IMR-90 (cell line): ENCODE data around the gene PHPT1. TPM values are rescaled to one million over a fixed set of nuclear protein-coding genes. Genes with fewer than 3 reads are reported as not detected.

Experiments used
- ATAC-seq: fragments of 200-7000 bp; cut with Tn5 transposase; 2 replicates; pipeline ENCODE4 v1.9.1; 2020; ENCODE audit warnings: low read depth, mild to moderate bottlenecking, moderate library complexity
- BruUV-seq: library from RNA; stranded (reverse); fragments of 400-500 nt; replicated peaks from 2 replicates; lab custom pipeline; 2021; lab: Mats Ljungman, UMichigan
- CTCF ChIA-PET: fragments of 300-600 bp; formaldehyde crosslinking; extraction: SDS; loops from one replicate; lab custom pipeline; 2021; ENCODE audit warnings: antibody characterized with exemption; lab: Yijun Ruan, JAX
- POLR2A ChIA-PET: fragments of 300-600 bp; sonication (Branson Sonifier 250); formaldehyde crosslinking; loops from one replicate; lab custom pipeline; 2022; ENCODE audit warnings: antibody characterized with exemption; ENCODE audit not compliant: unreplicated experiment; lab: Charles Lee
- DNase-seq: peaks from one replicate; pipeline ENCODE4 v3.0.0; 2013
- H2AFZ ChIP-seq: replicated peaks from 2 replicates; pipeline ENCODE3; 2013; ENCODE audit warnings: low read length, mild to moderate bottlenecking; ENCODE audit not compliant: poor library complexity
- H2AK5ac ChIP-seq: 2 replicates; pipeline ENCODE4 v1.6.1; 2013; ENCODE audit warnings: low read depth, low read length, inconsistent platforms
- H2AK9ac ChIP-seq: replicated peaks from 2 replicates; pipeline ENCODE3; 2013; ENCODE audit warnings: mild to moderate bottlenecking, low read depth, low read length, moderate library complexity; ENCODE audit not compliant: poor library complexity
- H2BK120ac ChIP-seq: 2 replicates; pipeline ENCODE4 v1.6.1; 2013; ENCODE audit warnings: low read depth, low read length, inconsistent platforms
- H2BK15ac ChIP-seq: 3 replicates; pipeline ENCODE4 v1.6.1; 2013; ENCODE audit warnings: low read depth, low read length, inconsistent platforms
- H2BK20ac ChIP-seq: 2 replicates; pipeline ENCODE4 v1.6.1; 2013; ENCODE audit warnings: low read depth, mild to moderate bottlenecking, inconsistent platforms, low read length, moderate library complexity
- H2BK5ac ChIP-seq: 2 replicates; pipeline ENCODE4 v1.6.1; 2013; ENCODE audit warnings: mild to moderate bottlenecking, low read depth, low read length, inconsistent platforms; ENCODE audit not compliant: poor library complexity, severe bottlenecking
- H3K14ac ChIP-seq: replicated peaks from 2 replicates; pipeline ENCODE4 v1.6.1; 2013; ENCODE audit warnings: low read depth, low read length, inconsistent platforms
- H3K18ac ChIP-seq: 2 replicates; pipeline ENCODE4 v1.6.1; 2013; ENCODE audit warnings: low read depth, low read length, control low read depth
- H3K23ac ChIP-seq: 2 replicates; pipeline ENCODE4 v1.6.1; 2013; ENCODE audit warnings: low read depth, low read length, inconsistent platforms
- H3K27ac ChIP-seq: 2 replicates; pipeline ENCODE4 v1.5.1; 2013; ENCODE audit warnings: mild to moderate bottlenecking, control low read depth, low read length; ENCODE audit not compliant: insufficient read depth
- H3K27me3 ChIP-seq: 2 replicates; pipeline ENCODE4 v1.6.1; 2013; ENCODE audit warnings: low read length; ENCODE audit not compliant: control insufficient read depth, insufficient read depth
- H3K36me3 ChIP-seq: 2 replicates; pipeline ENCODE4 v1.6.1; 2013; ENCODE audit warnings: low read length, mixed read lengths; ENCODE audit not compliant: control insufficient read depth, insufficient read depth
- H3K4ac ChIP-seq: 2 replicates; pipeline ENCODE4 v1.6.1; 2013; ENCODE audit warnings: low read depth, low read length, inconsistent platforms
- H3K4me1 ChIP-seq: 2 replicates; pipeline ENCODE4 v1.6.1; 2013; ENCODE audit warnings: low read length, mixed read lengths; ENCODE audit not compliant: control insufficient read depth, insufficient read depth
- H3K4me2 ChIP-seq: 2 replicates; pipeline ENCODE4 v1.6.1; 2013; ENCODE audit warnings: low read depth, mild to moderate bottlenecking, control low read depth, low read length, moderate library complexity
- H3K4me3 ChIP-seq: 2 replicates; pipeline ENCODE4 v1.5.1; 2013; ENCODE audit warnings: low read depth, mild to moderate bottlenecking, control low read depth, low read length, moderate library complexity; ENCODE audit not compliant: insufficient read depth
- H3K56ac ChIP-seq: 2 replicates; pipeline ENCODE4 v1.6.1; 2013; ENCODE audit warnings: low read length, inconsistent platforms; ENCODE audit not compliant: insufficient read depth; ENCODE audit errors: extremely low read depth
- H3K79me1 ChIP-seq, 2 experiments: 2 replicates each; pipeline ENCODE4 v1.6.1; 2013; ENCODE audit warnings: low read length in 2 of 2, inconsistent platforms in 1 of 2, low read depth in 1 of 2
- H3K9ac ChIP-seq: 2 replicates; pipeline ENCODE4 v1.6.1; 2013; ENCODE audit warnings: low read depth, low read length, control low read depth
- H3K9me1 ChIP-seq: 2 replicates; pipeline ENCODE4 v1.6.1; 2013; ENCODE audit warnings: low read length, inconsistent platforms; ENCODE audit not compliant: insufficient read depth
- H3K9me3 ChIP-seq: 2 replicates; pipeline ENCODE4 v1.6.1; 2013; ENCODE audit warnings: low read length; ENCODE audit not compliant: control insufficient read depth, insufficient read depth
- H4K20me1 ChIP-seq: 2 replicates; pipeline ENCODE4 v1.6.1; 2013; ENCODE audit warnings: low read length, inconsistent platforms; ENCODE audit not compliant: insufficient read depth
- H4K5ac ChIP-seq: 2 replicates; pipeline ENCODE4 v1.6.1; 2013; ENCODE audit warnings: mild to moderate bottlenecking, low read depth, low read length, control low read depth
- H4K8ac ChIP-seq, 2 experiments: 2 replicates each; pipeline ENCODE4 v1.6.1; 2013; ENCODE audit warnings: low read depth in 2 of 2, low read length in 2 of 2, control low read depth in 1 of 2, inconsistent platforms in 1 of 2
- H4K91ac ChIP-seq: 2 replicates; pipeline ENCODE4 v1.6.1; 2013; ENCODE audit warnings: low read depth, low read length, inconsistent platforms; ENCODE audit not compliant: insufficient read depth
- CEBPB ChIP-seq: IDR thresholded peaks from 2 replicates; pipeline ENCODE4 v1.6.1; 2012; ENCODE audit warnings: low read depth, low read length, improper control_type of control experiment
- FOS ChIP-seq: fragments of 150-350 bp; IDR thresholded peaks from 2 replicates; pipeline ENCODE4 v1.6.1; 2016; ENCODE audit warnings: low read depth, low read length
- MAZ ChIP-seq: IDR thresholded peaks from 2 replicates; pipeline ENCODE4 v1.6.1; 2012; ENCODE audit warnings: low read depth, mild to moderate bottlenecking, low read length, improper control_type of control experiment, moderate library complexity, borderline replicate concordance
- MXI1 ChIP-seq: IDR thresholded peaks from 2 replicates; pipeline ENCODE4 v1.6.1; 2012; ENCODE audit warnings: low read depth, mild to moderate bottlenecking, low read length, moderate library complexity, borderline replicate concordance
- POLR2A ChIP-seq: IDR thresholded peaks from 2 replicates; pipeline ENCODE4 v1.6.1; 2012; ENCODE audit warnings: mild to moderate bottlenecking, low read depth, low read length
- USF2 ChIP-seq: fragments of 150-350 bp; IDR thresholded peaks from 2 replicates; pipeline ENCODE4 v1.6.1; 2017; ENCODE audit warnings: mild to moderate bottlenecking, antibody characterized with exemption, low read length, low read depth
- WGBS, 2 experiments: methylation state at CpG; one replicate each; pipeline versions ENCODE4 v1.1.5 to v1.1.7; 2013; ENCODE audit warnings: missing lambda C conversion rate in 2 of 2; ENCODE audit not compliant: insufficient read length in 1 of 2; ENCODE audit errors: extremely low coverage in 2 of 2; 5-methylcytosine and 5-hydroxymethylcytosine counted together
- dilution Hi-C: fragments of 300-500 bp; cut with HindIII; formaldehyde crosslinking; loops from one replicate; pipeline ENCODE4 v1.14.3; 2018; ENCODE audit warnings: low sequenced_read_pairs; ENCODE audit not compliant: unreplicated experiment
- in situ Hi-C: fragments of 300-500 bp; cut with MboI; formaldehyde crosslinking; loops from 3 replicates; pipeline ENCODE4 v1.14.3; 2019; ENCODE audit warnings: low sequenced_read_pairs, inconsistent platforms, mixed read lengths
- intact Hi-C: fragments of 100-400 bp; cut with micrococcal nuclease; formaldehyde crosslinking; loops from 2 replicates; pipeline ENCODE4 v1.10.0; 2022
- polyA plus RNA-seq, 3 experiments: library from polyadenylated mRNA; depleted of rRNA; stranded (reverse); fragments of >200 nt; gene quantifications; 2 replicates each; pipeline ENCODE4 v1.2.3, GENCODE V29; 2012; ENCODE audit warnings: low replicate concordance in 1 of 3
- total RNA-seq: library from RNA; depleted of rRNA; stranded (reverse); fragments of >200 nt; gene quantifications from 2 replicates; pipeline ENCODE4 v1.2.3, GENCODE V29; 2012
- TF ChIP-seq, protein P1 (sequence below): fragments of 150-350 bp; IDR thresholded peaks from 2 replicates; pipeline ENCODE4 v1.6.1; 2016; ENCODE audit warnings: low read depth, mild to moderate bottlenecking, low read length, moderate library complexity, borderline replicate concordance
- TF ChIP-seq, protein P2 (sequence below): conservative IDR thresholded peaks from 2 replicates; pipeline ENCODE4 v1.5.1; 2012; ENCODE audit warnings: mild to moderate bottlenecking, low read depth, low read length, improper control_type of control experiment

The PHPT1 gene
- total and polyA plus RNA-seq, 2 of the 4 experiments (the other 2 are of a cell fraction), result 79.8 to 214 TPM

DNA sequence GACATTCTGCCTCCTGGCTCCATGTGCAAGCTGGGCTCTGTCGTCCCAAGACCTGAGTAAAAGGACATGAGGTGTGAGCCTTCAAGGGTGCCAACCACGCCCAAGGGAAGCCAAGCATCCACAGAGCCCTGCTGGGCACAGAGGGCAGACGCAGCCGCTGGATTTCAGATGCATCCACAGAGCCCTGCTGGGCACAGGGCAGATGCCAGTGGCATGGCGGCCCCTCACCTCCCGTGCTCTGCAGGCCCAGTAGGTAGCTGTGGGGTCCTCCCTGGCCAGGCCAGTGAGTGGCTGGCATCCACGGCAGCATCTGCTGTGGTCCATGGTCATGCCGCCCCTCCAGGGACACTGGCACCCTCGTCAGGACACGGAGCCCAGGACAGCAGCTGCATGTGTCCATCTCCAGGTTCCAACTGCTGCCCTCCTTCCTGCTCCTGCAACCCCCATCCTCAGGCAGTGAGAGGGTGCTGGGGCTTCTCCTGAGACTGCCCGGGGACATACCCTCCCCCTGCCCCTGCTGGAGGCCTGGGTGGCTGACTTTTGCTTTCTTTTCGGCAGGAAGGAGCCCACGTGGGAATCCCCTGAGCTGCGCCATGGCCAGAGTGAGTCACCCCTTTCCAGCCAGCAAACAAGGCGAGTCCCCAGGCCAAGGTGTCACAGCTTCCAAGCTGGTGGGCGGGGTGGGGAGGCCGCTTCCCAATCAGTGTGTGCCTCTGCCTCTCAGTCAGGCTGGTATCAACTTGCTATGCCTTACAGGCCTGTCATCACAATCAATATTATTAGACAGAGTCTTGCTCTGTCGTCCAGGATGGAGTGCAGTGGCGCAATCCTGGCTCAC lies 33.1 kb downstream of the PHPT1 start:
- Histone ChIP-seq H4K20me1 (peaks cover 3% of the 10 kb centered on the region; the same call in 1 of the 2 replicates), H3K56ac (no peak overlapping the region), H4K91ac (peak overlapping the region; percentile 54; the same call in 1 of the 2 replicates), H3K27me3 (no peaks in the 10 kb centered on the region), H3K23ac (no peak overlapping the region; the same call in 1 of the 2 replicates), H2BK20ac (peak overlapping the region; percentile 8; the same call in 1 of the 2 replicates), H3K14ac (peak overlapping the region; percentile 6; the same call in 1 of the 2 replicates), H3K4me3 (no peak overlapping the region; the same call in 1 of the 2 replicates), H3K9ac (peak overlapping the region; percentile 5; the same call in 1 of the 2 replicates), H3K18ac (peak overlapping the region; percentile 22), H3K36me3 (no peaks in the 10 kb centered on the region), H3K27ac (peak overlapping the region; percentile 2; the same call in 1 of the 2 replicates), H4K5ac (peak overlapping the region; percentile 45), H2BK15ac (peak overlapping the region; percentile 7; the same call in 1 of the 3 replicates), H3K79me1 (peaks cover under 1 to 6% of the 10 kb centered on the region in 2 experiments; a peak in 2 of 4 replicates), H3K4me2 (peak overlapping the region; percentile 75), H3K4ac (peak overlapping the region; percentile 57), H2AK5ac (peak overlapping the region; percentile 71), H3K4me1 (peaks cover 11% of the 10 kb centered on the region), H2BK5ac (peak overlapping the region; percentile 69), H4K8ac (peak overlapping the region; percentile 17 to 95; a peak in 3 of 4 replicates), H2AFZ (peak overlapping the region; percentile 92), H3K9me1 (0 out of 2 replicates have a peak, but pooled peaks cover 4% of the 10 kb centered on the region), H3K9me3 (no peaks in the 10 kb centered on the region), H2BK120ac (peak overlapping the region; percentile 66; the same call in 1 of the 2 replicates), H2AK9ac (peak overlapping the region; percentile 21)
- TF ChIP-seq, protein P1, sequence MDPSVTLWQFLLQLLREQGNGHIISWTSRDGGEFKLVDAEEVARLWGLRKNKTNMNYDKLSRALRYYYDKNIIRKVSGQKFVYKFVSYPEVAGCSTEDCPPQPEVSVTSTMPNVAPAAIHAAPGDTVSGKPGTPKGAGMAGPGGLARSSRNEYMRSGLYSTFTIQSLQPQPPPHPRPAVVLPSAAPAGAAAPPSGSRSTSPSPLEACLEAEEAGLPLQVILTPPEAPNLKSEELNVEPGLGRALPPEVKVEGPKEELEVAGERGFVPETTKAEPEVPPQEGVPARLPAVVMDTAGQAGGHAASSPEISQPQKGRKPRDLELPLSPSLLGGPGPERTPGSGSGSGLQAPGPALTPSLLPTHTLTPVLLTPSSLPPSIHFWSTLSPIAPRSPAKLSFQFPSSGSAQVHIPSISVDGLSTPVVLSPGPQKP, result no peak
- peak; percentile 82 for TF ChIP-seq USF2
- no peak for TF ChIP-seq POLR2A
- TF ChIP-seq MAZ, result peak; percentile 53; the same call in 1 of the 2 replicates
- peak; percentile 74 for TF ChIP-seq FOS
- TF ChIP-seq, protein P2, sequence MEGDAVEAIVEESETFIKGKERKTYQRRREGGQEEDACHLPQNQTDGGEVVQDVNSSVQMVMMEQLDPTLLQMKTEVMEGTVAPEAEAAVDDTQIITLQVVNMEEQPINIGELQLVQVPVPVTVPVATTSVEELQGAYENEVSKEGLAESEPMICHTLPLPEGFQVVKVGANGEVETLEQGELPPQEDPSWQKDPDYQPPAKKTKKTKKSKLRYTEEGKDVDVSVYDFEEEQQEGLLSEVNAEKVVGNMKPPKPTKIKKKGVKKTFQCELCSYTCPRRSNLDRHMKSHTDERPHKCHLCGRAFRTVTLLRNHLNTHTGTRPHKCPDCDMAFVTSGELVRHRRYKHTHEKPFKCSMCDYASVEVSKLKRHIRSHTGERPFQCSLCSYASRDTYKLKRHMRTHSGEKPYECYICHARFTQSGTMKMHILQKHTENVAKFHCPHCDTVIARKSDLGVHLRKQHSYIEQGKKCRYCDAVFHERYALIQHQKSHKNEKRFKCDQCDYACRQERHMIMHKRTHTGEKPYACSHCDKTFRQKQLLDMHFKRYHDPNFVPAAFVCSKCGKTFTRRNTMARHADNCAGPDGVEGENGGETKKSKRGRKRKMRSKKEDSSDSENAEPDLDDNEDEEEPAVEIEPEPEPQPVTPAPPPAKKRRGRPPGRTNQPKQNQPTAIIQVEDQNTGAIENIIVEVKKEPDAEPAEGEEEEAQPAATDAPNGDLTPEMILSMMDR, result 0 out of 2 replicates have a peak, but pooled peaks have one; percentile 8
- peak; percentile 82; the same call in 1 of the 2 replicates for TF ChIP-seq MXI1
- TF ChIP-seq CEBPB, result peak; percentile 62
- dilution Hi-C loops, result no loop called here
- intact Hi-C loops, result no loop called here
- in situ Hi-C loops, result no loop called here
- ChIA-PET CTCF (no interaction called here), POLR2A (no interaction called here)
- ATAC-seq (peak; percentile 13), DNase-seq (peak; percentile 87)
- BruUV-seq, result no TSS peak
- 75% methylated on average over 5 of the region's 19 CpGs; no CpG with 5 or more reads in 1 of the 2 experiments for WGBS, 2 experiments
